CD4-positive, alpha-beta T cell (primary cell): Measurements from ENCODE around the gene STIM2. TPM values are rescaled to one million over a fixed set of nuclear protein-coding genes. Genes with fewer than 3 reads are reported as not detected.

Experiments used
- ATAC-seq: fragments of 200-7000 bp; cut with Tn5 transposase; one replicate; pipeline ENCODE4 v1.10.0; 2022; ENCODE audit warnings: mild to moderate bottlenecking; ENCODE audit not compliant: poor library complexity
- CTCF ChIA-PET: fragments of 350-600 bp; sonication (Branson Sonifier 250); formaldehyde crosslinking; loops from one replicate; lab custom pipeline; 2021; ENCODE audit warnings: antibody characterized with exemption, inconsistent platforms; lab: Charles Lee
- POLR2A ChIA-PET: fragments of 350-600 bp; sonication (Branson Sonifier 250); formaldehyde crosslinking; loops from one replicate; lab custom pipeline; 2021; ENCODE audit warnings: antibody characterized with exemption, inconsistent platforms; lab: Charles Lee
- DNase-seq, 14 experiments: peaks; one replicate each; pipeline ENCODE4 v3.0.0-alpha.2; 2013 to 2020; ENCODE audit warnings: mixed read lengths in 2 of 14
- H3K27ac ChIP-seq, 2 donors: one replicate each; pipeline versions ENCODE4 v1.5.1 to v1.7.0; 2013; ENCODE audit warnings: low read length in 2 of 2, low read depth in 1 of 2, mild to moderate bottlenecking in 1 of 2
- H3K27me3 ChIP-seq, 2 experiments: 1 replicate in 1 of 2; 2 replicates in 1 of 2; pipeline versions ENCODE4 v1.6.1 to v1.7.0; 2013; ENCODE audit warnings: low read length in 2 of 2, control low read depth in 1 of 2, mild to moderate bottlenecking in 1 of 2, moderate library complexity in 1 of 2; ENCODE audit not compliant: insufficient read depth in 2 of 2, control insufficient read depth in 1 of 2
- H3K36me3 ChIP-seq: one replicate; pipeline ENCODE4 v1.6.1; 2013; ENCODE audit warnings: low read length, control low read depth; ENCODE audit not compliant: insufficient read depth
- H3K4me1 ChIP-seq: one replicate; pipeline ENCODE4 v1.6.1; 2013; ENCODE audit warnings: low read length, control low read depth; ENCODE audit not compliant: insufficient read depth
- H3K4me3 ChIP-seq: one replicate; pipeline ENCODE4 v1.5.1; 2013; ENCODE audit warnings: mild to moderate bottlenecking, low read length, moderate library complexity
- H3K9me3 ChIP-seq, 2 experiments: 1 replicate in 1 of 2; 2 replicates in 1 of 2; pipeline versions ENCODE4 v1.6.1 to v1.7.0; 2013; ENCODE audit warnings: low read length in 2 of 2, mild to moderate bottlenecking in 2 of 2, control low read depth in 1 of 2, moderate library complexity in 1 of 2; ENCODE audit not compliant: control insufficient read depth in 1 of 2, insufficient read depth in 1 of 2
- H3K27ac Mint-ChIP-seq: one replicate; pipeline ENCODE4 v1.8.0; 2020; ENCODE audit warnings: mixed read lengths
- H3K27me3 Mint-ChIP-seq: one replicate; pipeline ENCODE4 v1.8.0; 2021; ENCODE audit warnings: mixed read lengths
- H3K36me3 Mint-ChIP-seq: one replicate; pipeline ENCODE4 v1.8.0; 2021; ENCODE audit warnings: low read depth, mixed read lengths
- H3K4me1 Mint-ChIP-seq: one replicate; pipeline ENCODE4 v1.8.0; 2021; ENCODE audit warnings: low read depth, mixed read lengths
- H3K4me3 Mint-ChIP-seq: one replicate; pipeline ENCODE4 v1.8.0; 2020; ENCODE audit warnings: mild to moderate bottlenecking, mixed read lengths
- H3K9me3 Mint-ChIP-seq: one replicate; pipeline ENCODE4 v1.8.0; 2020; ENCODE audit warnings: mixed read lengths
- CTCF ChIP-seq: fragments of 200-600 bp; IDR thresholded peaks from one replicate; pipeline ENCODE4 v1.8.0; 2022; ENCODE audit warnings: antibody characterized with exemption, mild to moderate bottlenecking
- intact Hi-C, 2 experiments: fragments of 100-400 bp; cut with DNase I in 1 of 2; cut with micrococcal nuclease in 1 of 2; formaldehyde crosslinking; loops; one replicate each; pipeline versions ENCODE4 v1.15.1 to v1.9.0; 2023 to 2025; cut with DNase I, micrococcal nuclease
- total RNA-seq, 174 experiments: library from RNA in 2 of 174; stranded (reverse) in 2 of 174; gene quantifications; one replicate each; pipeline ENCODE4 v1.2.3 and lab custom pipeline; 2021 to 2026

Gene STIM2
- total RNA-seq, 2 experiments from 2014 or later: 53.7 to 54.9 TPM

GRCh38 chr4:27018910-27019309, 158.3 kb downstream of the STIM2 start:
- no peaks in the 10 kb centered on the region for H3K27me3 Mint-ChIP-seq
- H3K27ac Mint-ChIP-seq: no peak overlapping the region
- Histone ChIP-seq H3K36me3 (peaks cover 67% of the 10 kb centered on the region), H3K4me1 (peaks cover 4% of the 10 kb centered on the region), H3K27me3 (no peaks in the 10 kb centered on the region), H3K4me3 (no peak overlapping the region), H3K27ac (no peak overlapping the region), H3K9me3 (no peaks in the 10 kb centered on the region)
- no peak for TF ChIP-seq CTCF
- H3K4me1 Mint-ChIP-seq: peaks cover 13% of the 10 kb centered on the region
- ATAC-seq (no peak), DNase-seq (no peak)
- H3K36me3 Mint-ChIP-seq: peaks cover 90% of the 10 kb centered on the region
- POLR2A ChIA-PET: no interaction called here
- no peaks in the 10 kb centered on the region for H3K9me3 Mint-ChIP-seq
- CTCF ChIA-PET: interaction anchor here (0.8 kb wide), 1 partner anchor 11 kb away, joined by 3 read pairs; no protein-coding TSS in a partner anchor
- intact Hi-C loops: loop anchor here in 1 of 2 experiments (10.0 kb wide), 1 partner anchor 694 kb away; the partner anchor contains the start of gene RBPJ
- no peak overlapping the region for H3K4me3 Mint-ChIP-seq

GRCh38 chr4:27019766-27020165, 159.1 kb downstream of the STIM2 start:
- no peak overlapping the region for H3K4me3 Mint-ChIP-seq
- peaks cover 70% of the 10 kb centered on the region for H3K36me3 ChIP-seq
- POLR2A ChIA-PET: no interaction called here

GRCh38 chr4:27020203-27020602, 159.6 kb downstream of the STIM2 start:
- CTCF ChIA-PET: interaction anchor here (1.0 kb wide), 1 partner anchor 10 kb away, joined by 3 read pairs; no protein-coding TSS in a partner anchor

More at GRCh38 chr4:27019766-27020165, 159.1 kb downstream of the STIM2 start:
- TF ChIP-seq CTCF: no peak
- H3K4me1 Mint-ChIP-seq: peaks cover 13% of the 10 kb centered on the region
- no peak for DNase-seq
- H3K4me3 ChIP-seq: no peak overlapping the region
- H3K27me3 Mint-ChIP-seq: no peaks in the 10 kb centered on the region
- no peak overlapping the region for H3K27ac Mint-ChIP-seq
- H3K27me3 ChIP-seq: no peaks in the 10 kb centered on the region
- H3K27ac ChIP-seq: no peak overlapping the region
- peaks cover 92% of the 10 kb centered on the region for H3K36me3 Mint-ChIP-seq
- intact Hi-C loops: loop anchor here in 1 of 2 experiments (10.0 kb wide), 1 partner anchor 695 kb away; the partner anchor contains the start of gene RBPJ
- H3K9me3 ChIP-seq: no peaks in the 10 kb centered on the region
- CTCF ChIA-PET: no interaction called here
- H3K9me3 Mint-ChIP-seq: no peaks in the 10 kb centered on the region
- H3K4me1 ChIP-seq: peaks cover 4% of the 10 kb centered on the region
- no peak for ATAC-seq

More at GRCh38 chr4:27020203-27020602, 159.6 kb downstream of the STIM2 start:
- Histone ChIP-seq H3K9me3 (no peaks in the 10 kb centered on the region), H3K27ac (no peak overlapping the region), H3K4me3 (no peak overlapping the region), H3K27me3 (no peaks in the 10 kb centered on the region), H3K4me1 (peaks cover 4% of the 10 kb centered on the region), H3K36me3 (peaks cover 71% of the 10 kb centered on the region)
- Mint-ChIP-seq H3K4me1 (peaks cover 13% of the 10 kb centered on the region), H3K27ac (no peak overlapping the region), H3K9me3 (no peaks in the 10 kb centered on the region), H3K4me3 (no peak overlapping the region), H3K36me3 (peaks cover 91% of the 10 kb centered on the region), H3K27me3 (no peaks in the 10 kb centered on the region)
- intact Hi-C loops: no loop called here
- ATAC-seq (no peak), DNase-seq (no peak)
- TF ChIP-seq CTCF: no peak
- POLR2A ChIA-PET: no interaction called here
